HepG2 (cell line): Measurements from ENCODE around the gene ZNF280A. TPM values are rescaled to one million over a fixed set of nuclear protein-coding genes. Genes with fewer than 3 reads are reported as not detected.

ENCODE experiments used
- BHLHE40 ChIP-seq: IDR thresholded peaks from 2 replicates; pipeline ENCODE4 v1.6.1; 2011; ENCODE audit warnings: low read length, improper control_type of control experiment
- CENPT ChIP-seq: sonication (generic); formaldehyde crosslinking; IDR thresholded peaks from 2 replicates; pipeline ENCODE4 v1.8.0; 2022; ENCODE audit warnings: low read depth, mild to moderate bottlenecking, moderate library complexity, missing genetic modification reagents
- HCFC1 ChIP-seq: fragments of 150-350 bp; IDR thresholded peaks from 2 replicates; pipeline ENCODE4 v1.6.1; 2014; ENCODE audit warnings: low read depth, low read length
- MED1 ChIP-seq: sonication (generic); formaldehyde crosslinking; IDR thresholded peaks from 2 replicates; pipeline ENCODE4 v1.4.0; 2020; ENCODE audit warnings: missing genetic modification reagents
- PLRG1 ChIP-seq: fragments of 450-650 bp; conservative IDR thresholded peaks from 2 replicates; pipeline ENCODE4 v1.6.1; 2016
- POLR2AphosphoS5 ChIP-seq: IDR thresholded peaks from 2 replicates; pipeline ENCODE4 v1.6.1; 2012; ENCODE audit warnings: low read depth, low read length
- SIN3B ChIP-seq: fragments of 150-350 bp; IDR thresholded peaks from 2 replicates; pipeline ENCODE4 v1.6.1; 2014; ENCODE audit warnings: low read length
- TBL1XR1 ChIP-seq: fragments of 150-350 bp; IDR thresholded peaks from 2 replicates; pipeline ENCODE4 v1.6.1; 2014; ENCODE audit warnings: borderline replicate concordance, low read length; ENCODE audit not compliant: partially characterized antibody
- ZNF543 ChIP-seq: sonication (generic); formaldehyde crosslinking; IDR thresholded peaks from 2 replicates; pipeline ENCODE4 v1.4.0; 2020; ENCODE audit warnings: mild to moderate bottlenecking, missing genetic modification reagents
- ZNF569 ChIP-seq: sonication (generic); formaldehyde crosslinking; IDR thresholded peaks from 2 replicates; pipeline ENCODE4 v1.5.0; 2020; ENCODE audit warnings: mild to moderate bottlenecking, missing genetic modification reagents, moderate library complexity, borderline replicate concordance
- ZNF781 ChIP-seq: sonication (generic); formaldehyde crosslinking; IDR thresholded peaks from 2 replicates; pipeline ENCODE4 v1.5.1; 2020; ENCODE audit warnings: borderline replicate concordance, mild to moderate bottlenecking, missing genetic modification reagents; ENCODE audit errors: not compliant biosample characterization
- polyA plus RNA-seq, 8 experiments: library from polyadenylated mRNA; depleted of rRNA in 3 of 8; stranded (reverse) in 7 of 8; unstranded in 1 of 8; fragments of >200 nt; fragmentation: Illumina TruSeq in 4 of 8; extraction: Trizol in 4 of 8; gene quantifications; 2 replicates each; pipeline versions ENCODE4 v1.2.1 to v1.2.3, GENCODE V29; 2011 to 2016; ENCODE audit warnings: low read depth in 4 of 8, missing spikeins in 1 of 8, mixed read lengths in 1 of 8; ENCODE audit not compliant: insufficient read depth in 1 of 8
- total RNA-seq, 5 experiments: library from RNA; depleted of rRNA; stranded (reverse); fragments of >200 nt; fragmentation: Illumina TruSeq; extraction: Trizol; gene quantifications; 2 replicates each; pipeline ENCODE4 v1.2.3, GENCODE V29; 2016; ENCODE audit warnings: low read depth in 1 of 5
- TF ChIP-seq, protein P1 (sequence below), 2 experiments: sonication (generic) in 1 of 2; formaldehyde crosslinking in 1 of 2; IDR thresholded peaks; 2 replicates each; pipeline versions ENCODE4 v1.4.0 to v1.6.1; 2018 to 2020; ENCODE audit warnings: missing genetic modification reagents in 2 of 2, borderline replicate concordance in 1 of 2, low read depth in 1 of 2, mild to moderate bottlenecking in 1 of 2, missing biosample characterization in 1 of 2
- TF ChIP-seq, protein P2 (sequence below): sonication (generic); formaldehyde crosslinking; IDR thresholded peaks from 2 replicates; pipeline ENCODE4 v1.8.0; 2022; ENCODE audit warnings: mild to moderate bottlenecking, missing genetic modification reagents, borderline replicate concordance
- TF ChIP-seq, protein P3 (sequence below): sonication (generic); formaldehyde crosslinking; IDR thresholded peaks from 2 replicates; pipeline ENCODE4 v1.5.0; 2020; ENCODE audit warnings: mild to moderate bottlenecking, missing genetic modification reagents, borderline replicate concordance
- TF ChIP-seq, protein P4 (sequence below): sonication (generic); formaldehyde crosslinking; IDR thresholded peaks from 2 replicates; pipeline ENCODE4 v1.4.0; 2020; ENCODE audit warnings: mild to moderate bottlenecking, missing genetic modification reagents

ZNF280A gene
- total and polyA plus RNA-seq, 2 of the 13 experiments (the other 11 are each of a cell fraction or from before 2014, with no cell fraction given): 1.4 to 2.9 TPM

DNA sequence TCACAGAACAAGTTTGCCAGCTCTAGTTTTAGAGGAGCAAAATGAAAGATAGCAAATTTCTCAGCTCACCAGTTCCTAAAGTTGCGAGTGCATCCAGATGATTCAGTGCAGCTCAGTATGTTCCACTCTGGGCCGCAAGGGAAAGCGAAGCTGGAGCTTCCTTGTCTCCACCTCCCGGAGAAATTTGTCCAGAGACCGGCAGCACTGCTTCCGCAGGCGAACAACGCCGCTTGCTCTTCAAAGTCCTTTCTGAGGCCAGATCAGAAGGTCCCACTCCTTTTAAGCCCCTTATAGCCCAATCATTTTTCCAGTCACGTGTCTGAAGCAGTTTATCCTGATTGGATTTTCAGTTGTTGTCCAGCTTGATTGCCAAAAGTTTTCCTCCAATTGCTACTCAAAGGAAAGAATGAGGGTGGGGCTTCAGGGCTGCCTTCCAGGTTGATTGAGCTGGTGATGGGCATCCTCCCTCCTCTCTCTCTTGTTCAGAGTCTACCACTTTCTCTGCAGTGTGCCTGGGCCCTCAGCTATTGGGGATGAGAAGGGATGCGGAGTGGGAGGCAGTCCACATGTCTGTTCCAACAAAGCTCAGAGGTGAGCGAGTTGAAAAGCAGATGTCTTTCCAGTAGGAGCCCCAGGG is at the start of gene ZNF280A (continued):
- TF ChIP-seq, protein P1, sequence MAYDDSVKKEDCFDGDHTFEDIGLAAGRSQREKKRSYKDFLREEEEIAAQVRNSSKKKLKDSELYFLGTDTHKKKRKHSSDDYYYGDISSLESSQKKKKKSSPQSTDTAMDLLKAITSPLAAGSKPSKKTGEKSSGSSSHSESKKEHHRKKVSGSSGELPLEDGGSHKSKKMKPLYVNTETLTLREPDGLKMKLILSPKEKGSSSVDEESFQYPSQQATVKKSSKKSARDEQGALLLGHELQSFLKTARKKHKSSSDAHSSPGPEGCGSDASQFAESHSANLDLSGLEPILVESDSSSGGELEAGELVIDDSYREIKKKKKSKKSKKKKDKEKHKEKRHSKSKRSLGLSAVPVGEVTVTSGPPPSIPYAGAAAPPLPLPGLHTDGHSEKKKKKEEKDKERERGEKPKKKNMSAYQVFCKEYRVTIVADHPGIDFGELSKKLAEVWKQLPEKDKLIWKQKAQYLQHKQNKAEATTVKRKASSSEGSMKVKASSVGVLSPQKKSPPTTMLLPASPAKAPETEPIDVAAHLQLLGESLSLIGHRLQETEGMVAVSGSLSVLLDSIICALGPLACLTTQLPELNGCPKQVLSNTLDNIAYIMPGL (CRISPR knock-in tag; IDR thresholded peaks at IDR 0.05; ENCODE audit: borderline replicate concordance in 1 of 2, low read depth in 1 of 2): peak in 1 of 2 experiments; percentile 47; a peak in 1 of 4 replicates
- no peak for TF ChIP-seq TBL1XR1
- peak; percentile 32 for TF ChIP-seq ZNF781
- TF ChIP-seq SIN3B: no peak
- TF ChIP-seq, protein P2, sequence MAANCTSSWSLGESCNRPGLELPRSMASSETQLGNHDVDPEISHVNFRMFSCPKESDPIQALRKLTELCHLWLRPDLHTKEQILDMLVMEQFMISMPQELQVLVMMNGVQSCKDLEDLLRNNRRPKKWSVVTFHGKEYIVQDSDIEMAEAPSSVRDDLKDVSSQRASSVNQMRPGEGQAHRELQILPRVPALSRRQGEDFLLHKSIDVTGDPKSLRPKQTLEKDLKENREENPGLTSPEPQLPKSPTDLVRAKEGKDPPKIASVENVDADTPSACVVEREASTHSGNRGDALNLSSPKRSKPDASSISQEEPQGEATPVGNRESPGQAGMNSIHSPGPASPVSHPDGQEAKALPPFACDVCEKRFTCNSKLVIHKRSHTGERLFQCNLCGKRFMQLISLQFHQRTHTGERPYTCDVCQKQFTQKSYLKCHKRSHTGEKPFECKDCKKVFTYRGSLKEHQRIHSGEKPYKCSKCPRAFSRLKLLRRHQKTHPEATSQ (CRISPR knock-in tag): peak; percentile 71; the same call in 1 of the 2 replicates
- no peak for TF ChIP-seq ZNF569
- TF ChIP-seq PLRG1: no peak
- 0 out of 2 replicates have a peak, but pooled peaks have one; percentile 21 for TF ChIP-seq ZNF543 (CRISPR knock-in tag)
- peak; percentile 47; the same call in 1 of the 2 replicates for TF ChIP-seq MED1
- TF ChIP-seq, protein P3, sequence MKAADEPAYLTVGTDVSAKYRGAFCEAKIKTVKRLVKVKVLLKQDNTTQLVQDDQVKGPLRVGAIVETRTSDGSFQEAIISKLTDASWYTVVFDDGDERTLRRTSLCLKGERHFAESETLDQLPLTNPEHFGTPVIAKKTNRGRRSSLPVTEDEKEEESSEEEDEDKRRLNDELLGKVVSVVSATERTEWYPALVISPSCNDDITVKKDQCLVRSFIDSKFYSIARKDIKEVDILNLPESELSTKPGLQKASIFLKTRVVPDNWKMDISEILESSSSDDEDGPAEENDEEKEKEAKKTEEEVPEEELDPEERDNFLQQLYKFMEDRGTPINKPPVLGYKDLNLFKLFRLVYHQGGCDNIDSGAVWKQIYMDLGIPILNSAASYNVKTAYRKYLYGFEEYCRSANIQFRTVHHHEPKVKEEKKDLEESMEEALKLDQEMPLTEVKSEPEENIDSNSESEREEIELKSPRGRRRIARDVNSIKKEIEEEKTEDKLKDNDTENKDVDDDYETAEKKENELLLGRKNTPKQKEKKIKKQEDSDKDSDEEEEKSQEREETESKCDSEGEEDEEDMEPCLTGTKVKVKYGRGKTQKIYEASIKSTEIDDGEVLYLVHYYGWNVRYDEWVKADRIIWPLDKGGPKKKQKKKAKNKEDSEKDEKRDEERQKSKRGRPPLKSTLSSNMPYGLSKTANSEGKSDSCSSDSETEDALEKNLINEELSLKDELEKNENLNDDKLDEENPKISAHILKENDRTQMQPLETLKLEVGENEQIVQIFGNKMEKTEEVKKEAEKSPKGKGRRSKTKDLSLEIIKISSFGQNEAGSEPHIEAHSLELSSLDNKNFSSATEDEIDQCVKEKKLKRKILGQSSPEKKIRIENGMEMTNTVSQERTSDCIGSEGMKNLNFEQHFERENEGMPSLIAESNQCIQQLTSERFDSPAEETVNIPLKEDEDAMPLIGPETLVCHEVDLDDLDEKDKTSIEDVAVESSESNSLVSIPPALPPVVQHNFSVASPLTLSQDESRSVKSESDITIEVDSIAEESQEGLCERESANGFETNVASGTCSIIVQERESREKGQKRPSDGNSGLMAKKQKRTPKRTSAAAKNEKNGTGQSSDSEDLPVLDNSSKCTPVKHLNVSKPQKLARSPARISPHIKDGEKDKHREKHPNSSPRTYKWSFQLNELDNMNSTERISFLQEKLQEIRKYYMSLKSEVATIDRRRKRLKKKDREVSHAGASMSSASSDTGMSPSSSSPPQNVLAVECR: peak; percentile 29; the same call in 1 of the 2 replicates
- TF ChIP-seq HCFC1: no peak
- no peak for TF ChIP-seq CENPT (CRISPR knock-in tag)
- TF ChIP-seq, protein P4, sequence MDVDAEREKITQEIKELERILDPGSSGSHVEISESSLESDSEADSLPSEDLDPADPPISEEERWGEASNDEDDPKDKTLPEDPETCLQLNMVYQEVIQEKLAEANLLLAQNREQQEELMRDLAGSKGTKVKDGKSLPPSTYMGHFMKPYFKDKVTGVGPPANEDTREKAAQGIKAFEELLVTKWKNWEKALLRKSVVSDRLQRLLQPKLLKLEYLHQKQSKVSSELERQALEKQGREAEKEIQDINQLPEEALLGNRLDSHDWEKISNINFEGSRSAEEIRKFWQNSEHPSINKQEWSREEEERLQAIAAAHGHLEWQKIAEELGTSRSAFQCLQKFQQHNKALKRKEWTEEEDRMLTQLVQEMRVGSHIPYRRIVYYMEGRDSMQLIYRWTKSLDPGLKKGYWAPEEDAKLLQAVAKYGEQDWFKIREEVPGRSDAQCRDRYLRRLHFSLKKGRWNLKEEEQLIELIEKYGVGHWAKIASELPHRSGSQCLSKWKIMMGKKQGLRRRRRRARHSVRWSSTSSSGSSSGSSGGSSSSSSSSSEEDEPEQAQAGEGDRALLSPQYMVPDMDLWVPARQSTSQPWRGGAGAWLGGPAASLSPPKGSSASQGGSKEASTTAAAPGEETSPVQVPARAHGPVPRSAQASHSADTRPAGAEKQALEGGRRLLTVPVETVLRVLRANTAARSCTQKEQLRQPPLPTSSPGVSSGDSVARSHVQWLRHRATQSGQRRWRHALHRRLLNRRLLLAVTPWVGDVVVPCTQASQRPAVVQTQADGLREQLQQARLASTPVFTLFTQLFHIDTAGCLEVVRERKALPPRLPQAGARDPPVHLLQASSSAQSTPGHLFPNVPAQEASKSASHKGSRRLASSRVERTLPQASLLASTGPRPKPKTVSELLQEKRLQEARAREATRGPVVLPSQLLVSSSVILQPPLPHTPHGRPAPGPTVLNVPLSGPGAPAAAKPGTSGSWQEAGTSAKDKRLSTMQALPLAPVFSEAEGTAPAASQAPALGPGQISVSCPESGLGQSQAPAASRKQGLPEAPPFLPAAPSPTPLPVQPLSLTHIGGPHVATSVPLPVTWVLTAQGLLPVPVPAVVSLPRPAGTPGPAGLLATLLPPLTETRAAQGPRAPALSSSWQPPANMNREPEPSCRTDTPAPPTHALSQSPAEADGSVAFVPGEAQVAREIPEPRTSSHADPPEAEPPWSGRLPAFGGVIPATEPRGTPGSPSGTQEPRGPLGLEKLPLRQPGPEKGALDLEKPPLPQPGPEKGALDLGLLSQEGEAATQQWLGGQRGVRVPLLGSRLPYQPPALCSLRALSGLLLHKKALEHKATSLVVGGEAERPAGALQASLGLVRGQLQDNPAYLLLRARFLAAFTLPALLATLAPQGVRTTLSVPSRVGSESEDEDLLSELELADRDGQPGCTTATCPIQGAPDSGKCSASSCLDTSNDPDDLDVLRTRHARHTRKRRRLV (CRISPR knock-in tag): no peak
- 0 out of 2 replicates have a peak, but pooled peaks have one; percentile 36 for TF ChIP-seq BHLHE40
- peak; percentile 91 for TF ChIP-seq POLR2AphosphoS5
